ENCODE results near the gene MGA. TPM values are rescaled to one million over a fixed set of nuclear protein-coding genes. Genes with fewer than 3 reads are reported as not detected.
A peak's percentile ranks its signal among the peaks of the same experiment; 100 is the strongest.

Gene MGA
- total RNA-seq, 1 donor from 2014 or later, result 58.3 TPM

GRCh38 chr15:41774882-41775417 is 114.7 kb downstream of the MGA start:
- DNase-seq, result no peak
- ATAC-seq (ENCODE audit: low read depth), result no peak
- Mint-ChIP-seq H3K9me3 (no peaks in the 10 kb centered on the region), H3K27ac (peak overlapping the region; percentile 94), H3K36me3 (ENCODE audit: low read depth) (peaks cover 11% of the 10 kb centered on the region), H3K4me3 (peak overlapping the region; percentile 93), H3K4me1 (peaks cover 61% of the 10 kb centered on the region), H3K27me3 (no peaks in the 10 kb centered on the region)
- TF ChIP-seq, protein P1, sequence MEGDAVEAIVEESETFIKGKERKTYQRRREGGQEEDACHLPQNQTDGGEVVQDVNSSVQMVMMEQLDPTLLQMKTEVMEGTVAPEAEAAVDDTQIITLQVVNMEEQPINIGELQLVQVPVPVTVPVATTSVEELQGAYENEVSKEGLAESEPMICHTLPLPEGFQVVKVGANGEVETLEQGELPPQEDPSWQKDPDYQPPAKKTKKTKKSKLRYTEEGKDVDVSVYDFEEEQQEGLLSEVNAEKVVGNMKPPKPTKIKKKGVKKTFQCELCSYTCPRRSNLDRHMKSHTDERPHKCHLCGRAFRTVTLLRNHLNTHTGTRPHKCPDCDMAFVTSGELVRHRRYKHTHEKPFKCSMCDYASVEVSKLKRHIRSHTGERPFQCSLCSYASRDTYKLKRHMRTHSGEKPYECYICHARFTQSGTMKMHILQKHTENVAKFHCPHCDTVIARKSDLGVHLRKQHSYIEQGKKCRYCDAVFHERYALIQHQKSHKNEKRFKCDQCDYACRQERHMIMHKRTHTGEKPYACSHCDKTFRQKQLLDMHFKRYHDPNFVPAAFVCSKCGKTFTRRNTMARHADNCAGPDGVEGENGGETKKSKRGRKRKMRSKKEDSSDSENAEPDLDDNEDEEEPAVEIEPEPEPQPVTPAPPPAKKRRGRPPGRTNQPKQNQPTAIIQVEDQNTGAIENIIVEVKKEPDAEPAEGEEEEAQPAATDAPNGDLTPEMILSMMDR (IDR thresholded peaks at IDR 0.05), result no peak
- ChIA-PET POLR2A (interaction anchor here (0.6 to 3.4 kb wide), 11 partner anchors 8 to 196 kb away, joined by 3 to 49 read pairs (median 7); partner anchors contain the start of genes EHD4 and MGA), CTCF (interaction anchor here (1.2 to 9.8 kb wide), 8 partner anchors 9 to 171 kb away, joined by 3 to 309 read pairs (median 12); no protein-coding TSS in a partner anchor)
- intact Hi-C loops (cut with micrococcal nuclease), result loop anchor here (1.0 to 5.0 kb wide), 10 partner anchors 8 to 310 kb away; partner anchors contain the start of genes EHD4, JMJD7, MGA and TYRO3

DNA sequence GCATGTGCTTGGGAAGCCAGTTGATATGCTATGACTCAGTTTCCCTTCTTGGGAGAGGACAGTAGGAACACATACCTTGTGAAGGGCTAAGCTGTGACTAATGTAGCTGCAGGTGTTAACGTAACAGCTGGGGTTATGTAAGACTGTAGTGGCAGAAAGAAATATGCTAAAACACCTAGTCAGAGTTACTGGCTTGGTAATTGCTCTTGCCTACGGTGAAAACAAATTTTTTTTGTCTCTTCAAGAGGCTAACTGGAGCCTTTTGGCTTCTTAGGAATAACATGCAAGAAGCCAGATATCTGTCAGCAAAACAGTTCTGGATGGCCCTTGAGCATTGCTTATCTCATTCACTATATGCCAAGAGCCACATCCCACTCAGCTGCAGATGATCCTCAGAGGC is 115.4 kb downstream of the MGA start:
- H3K4me3 Mint-ChIP-seq, result peak overlapping the region; percentile 93
- TF ChIP-seq, protein P1 (IDR thresholded peaks at IDR 0.05), result no peak
- H3K27ac Mint-ChIP-seq, result peak overlapping the region; percentile 26
- CTCF ChIA-PET, result interaction anchor here (9.8 kb wide), 1 partner anchor 36 kb away, joined by 309 read pairs; no protein-coding TSS in a partner anchor
- H3K27me3 Mint-ChIP-seq, result no peaks in the 10 kb centered on the region
- H3K36me3 Mint-ChIP-seq (ENCODE audit: low read depth), result peaks cover 9% of the 10 kb centered on the region
- no peak for DNase-seq
- H3K4me1 Mint-ChIP-seq, result peaks cover 66% of the 10 kb centered on the region
- intact Hi-C loops (cut with micrococcal nuclease), result loop anchor here (2.0 kb wide), 1 partner anchor 217 kb away; the partner anchor contains the start of gene TYRO3
- H3K9me3 Mint-ChIP-seq, result no peaks in the 10 kb centered on the region
- POLR2A ChIA-PET, result interaction anchor here (3.4 kb wide), 2 partner anchors 35 to 196 kb away, joined by 20 to 49 read pairs; partner anchors contain the start of gene EHD4
- no peak for ATAC-seq (ENCODE audit: low read depth)

- H3K9me3 Mint-ChIP-seq, result no peaks in the 10 kb centered on the region
- peaks cover 76% of the 10 kb centered on the region for H3K4me1 Mint-ChIP-seq
- no peak overlapping the region for H3K27ac Mint-ChIP-seq
- POLR2A ChIA-PET, result no interaction called here
- ATAC-seq (ENCODE audit: low read depth), result no peak
- intact Hi-C loops (cut with micrococcal nuclease), result no loop called here
- CTCF ChIA-PET, result interaction anchor here (0.8 to 9.8 kb wide), 3 partner anchors 15 to 127 kb away, joined by 3 to 309 read pairs (median 4); no protein-coding TSS in a partner anchor
- no peaks in the 10 kb centered on the region for H3K27me3 Mint-ChIP-seq
- TF ChIP-seq, protein P1 (IDR thresholded peaks at IDR 0.05), result no peak
- DNase-seq, result no peak
- H3K36me3 Mint-ChIP-seq (ENCODE audit: low read depth), result peaks cover 9% of the 10 kb centered on the region
- H3K4me3 Mint-ChIP-seq, result no peak overlapping the region
Observed at GRCh38 chr15:41777421-41777973, 117.3 kb downstream of the MGA start.

DNA sequence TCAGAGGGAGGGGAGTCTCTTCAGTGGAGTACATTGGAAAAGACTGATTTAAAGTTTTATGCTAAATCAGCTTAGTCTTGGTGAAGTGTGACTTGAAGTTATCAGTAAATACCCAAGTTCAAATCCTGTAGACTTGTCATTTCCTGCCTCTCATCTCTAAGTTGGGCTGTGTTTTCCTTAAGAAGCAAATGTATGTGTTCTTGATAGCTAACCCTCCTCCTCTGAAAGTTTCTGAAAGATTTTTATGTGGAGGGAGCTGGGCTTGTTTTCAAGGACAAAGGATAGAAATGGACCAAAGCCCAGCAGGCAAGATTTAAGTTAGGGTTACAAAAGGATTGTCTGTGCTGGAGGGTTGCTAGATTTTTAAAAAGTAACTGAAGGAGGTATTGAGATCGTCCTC is 118.3 kb downstream of the MGA start:
- H3K36me3 Mint-ChIP-seq (ENCODE audit: low read depth), result peaks cover 9% of the 10 kb centered on the region
- TF ChIP-seq, protein P1 (IDR thresholded peaks at IDR 0.05), result no peak
- H3K27ac Mint-ChIP-seq, result peak overlapping the region; percentile 47
- H3K9me3 Mint-ChIP-seq, result no peaks in the 10 kb centered on the region
- no peak for ATAC-seq (ENCODE audit: low read depth)
- POLR2A ChIA-PET, result no interaction called here
- DNase-seq, result no peak
- CTCF ChIA-PET, result interaction anchor here (1.0 to 9.8 kb wide), 3 partner anchors 8 to 126 kb away, joined by 3 to 309 read pairs (median 4); no protein-coding TSS in a partner anchor
- H3K4me1 Mint-ChIP-seq, result peaks cover 77% of the 10 kb centered on the region
- intact Hi-C loops (cut with micrococcal nuclease), result no loop called here
- H3K27me3 Mint-ChIP-seq, result no peaks in the 10 kb centered on the region
- no peak overlapping the region for H3K4me3 Mint-ChIP-seq

- Mint-ChIP-seq H3K36me3 (ENCODE audit: low read depth) (peaks cover 10% of the 10 kb centered on the region), H3K4me3 (no peak overlapping the region), H3K9me3 (no peaks in the 10 kb centered on the region), H3K4me1 (peaks cover 76% of the 10 kb centered on the region), H3K27ac (peak overlapping the region; percentile 19), H3K27me3 (no peaks in the 10 kb centered on the region)
- TF ChIP-seq, protein P1 (IDR thresholded peaks at IDR 0.05), result no peak
- intact Hi-C loops (cut with micrococcal nuclease), result no loop called here
- ATAC-seq (ENCODE audit: low read depth), result no peak
- no peak for DNase-seq
- POLR2A ChIA-PET, result no interaction called here
- CTCF ChIA-PET, result interaction anchor here (1.9 to 9.8 kb wide), 2 partner anchors 32 to 125 kb away, joined by 6 to 309 read pairs; no protein-coding TSS in a partner anchor
Observed at GRCh38 chr15:41779662-41780157, 119.5 kb downstream of the MGA start.
